HEK293T (cell line): ENCODE measurements around the gene PLPPR5.

ENCODE experiments used
- FOXK2 ChIP-seq: fragments of 450-650 bp; IDR thresholded peaks from 2 replicates; pipeline ENCODE4 v1.6.1; 2016; ENCODE audit warnings: mild to moderate bottlenecking
- FOXM1 ChIP-seq: fragments of 450-650 bp; IDR thresholded peaks from 2 replicates; pipeline ENCODE4 v1.6.1; 2017; ENCODE audit warnings: mild to moderate bottlenecking, borderline replicate concordance
- HDGF ChIP-seq: fragments of 450-650 bp; IDR thresholded peaks from 2 replicates; pipeline ENCODE4 v1.6.1; 2017; ENCODE audit warnings: antibody characterized with exemption, borderline replicate concordance
- NFRKB ChIP-seq: fragments of 450-650 bp; IDR thresholded peaks from 2 replicates; pipeline ENCODE4 v1.6.1; 2016; ENCODE audit warnings: mild to moderate bottlenecking, moderate library complexity
- SP1 ChIP-seq: fragments of 450-650 bp; IDR thresholded peaks from 2 replicates; pipeline ENCODE4 v1.6.1; 2017
- SUZ12 ChIP-seq: fragments of 450-650 bp; IDR thresholded peaks from 2 replicates; pipeline ENCODE4 v1.6.1; 2016; ENCODE audit warnings: mild to moderate bottlenecking
- ZNF384 ChIP-seq: fragments of 450-650 bp; IDR thresholded peaks from 2 replicates; pipeline ENCODE4 v1.6.1; 2016
- TF ChIP-seq, protein P1 (sequence below): fragments of 450-650 bp; IDR thresholded peaks from 2 replicates; pipeline ENCODE4 v1.6.1; 2016

DNA sequence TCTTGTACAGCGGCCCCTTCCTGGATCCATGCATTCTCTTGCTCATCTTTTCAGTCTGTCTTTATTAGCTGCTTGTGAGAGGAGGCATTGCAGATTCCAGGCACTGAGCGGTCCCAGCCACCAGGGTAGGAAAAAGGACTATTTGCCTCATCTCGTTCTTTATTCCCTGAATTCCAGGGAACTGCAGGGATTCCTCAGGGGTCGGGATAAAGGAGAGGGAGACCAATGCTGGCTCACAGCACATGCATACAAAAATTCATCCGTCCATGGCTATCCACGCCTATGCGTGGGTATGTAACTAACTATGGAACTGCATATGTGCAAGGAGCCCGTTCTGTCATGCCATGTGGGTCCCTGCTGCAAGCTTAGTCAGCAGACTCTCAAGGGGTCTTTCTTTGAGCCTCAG is 879 bp upstream of the PLPPR5 start:
- TF ChIP-seq SP1 (no peak), FOXK2 (no peak), SUZ12 (no peak), HDGF (no peak), NFRKB (no peak), FOXM1 (no peak), ZNF384 (no peak)
- TF ChIP-seq, protein P1, sequence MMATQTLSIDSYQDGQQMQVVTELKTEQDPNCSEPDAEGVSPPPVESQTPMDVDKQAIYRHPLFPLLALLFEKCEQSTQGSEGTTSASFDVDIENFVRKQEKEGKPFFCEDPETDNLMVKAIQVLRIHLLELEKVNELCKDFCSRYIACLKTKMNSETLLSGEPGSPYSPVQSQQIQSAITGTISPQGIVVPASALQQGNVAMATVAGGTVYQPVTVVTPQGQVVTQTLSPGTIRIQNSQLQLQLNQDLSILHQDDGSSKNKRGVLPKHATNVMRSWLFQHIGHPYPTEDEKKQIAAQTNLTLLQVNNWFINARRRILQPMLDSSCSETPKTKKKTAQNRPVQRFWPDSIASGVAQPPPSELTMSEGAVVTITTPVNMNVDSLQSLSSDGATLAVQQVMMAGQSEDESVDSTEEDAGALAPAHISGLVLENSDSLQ: no peak
